ENCODE results near the gene MAFF.

DNA sequence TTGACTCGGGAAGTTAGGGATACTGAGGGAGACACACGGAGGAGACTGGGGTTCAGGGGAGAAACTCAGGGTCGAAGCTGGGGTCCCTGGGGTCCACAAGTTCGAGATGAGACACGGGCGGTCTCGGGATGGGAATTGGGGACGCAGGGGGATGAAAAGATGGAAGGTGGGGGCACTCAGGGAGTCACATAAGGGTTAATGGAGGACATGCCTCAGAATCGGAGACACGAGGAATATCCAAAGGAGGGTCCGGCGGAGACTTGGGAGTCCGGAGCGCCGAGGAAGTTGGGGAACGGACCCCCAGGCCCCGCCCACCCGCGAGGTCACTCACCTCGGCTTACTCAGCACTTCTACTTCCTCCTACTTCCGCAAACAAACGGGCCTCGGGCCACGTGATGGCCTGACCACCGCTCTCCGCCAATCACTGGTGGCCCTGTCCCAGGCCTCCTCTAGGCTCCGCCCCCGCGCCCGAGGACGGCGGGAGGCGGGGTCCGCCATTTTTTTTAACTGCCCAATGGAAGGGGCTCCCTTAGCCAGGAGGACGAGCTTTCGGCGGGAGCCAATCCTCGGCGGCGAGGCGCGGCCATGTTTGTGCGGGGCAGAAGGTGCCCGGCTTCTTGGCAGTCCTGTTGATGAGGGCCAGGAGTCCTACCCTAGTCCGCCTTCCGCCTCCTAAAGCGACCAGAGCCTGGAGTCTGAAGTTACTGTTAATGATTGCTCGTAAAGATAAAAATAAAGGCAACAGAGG lies 20.2 kb upstream of the MAFF start, which contains the start of gene PLA2G6:
- peak in 1 of 5 experiments; percentile 18 for TF ChIP-seq CTCF (IDR thresholded peaks at IDR 0.05)
- TF ChIP-seq POLR2A (IDR thresholded peaks at IDR 0.05), result peak in 1 of 2 donors; percentile 68
